Mesendoderm (in vitro differentiated cells): ENCODE data around the gene PCGF2.

Source experiments
- DNase-seq: peaks from one replicate; pipeline ENCODE4 v3.0.0; 2013
- H2AK5ac ChIP-seq: 2 replicates; pipeline ENCODE4 v1.6.1; 2013; ENCODE audit warnings: low read length, inconsistent platforms
- H2BK120ac ChIP-seq: 2 replicates; pipeline ENCODE4 v1.6.1; 2013; ENCODE audit warnings: low read depth, mild to moderate bottlenecking, low read length, moderate library complexity, mixed read lengths
- H2BK15ac ChIP-seq: replicated peaks from 2 replicates; pipeline ENCODE4 v1.6.1; 2013; ENCODE audit warnings: low read depth, mild to moderate bottlenecking, moderate library complexity
- H2BK5ac ChIP-seq: 2 replicates; pipeline ENCODE4 v1.6.1; 2013; ENCODE audit warnings: low read length, inconsistent platforms
- H3K18ac ChIP-seq: 2 replicates; pipeline ENCODE4 v1.6.1; 2013; ENCODE audit warnings: mild to moderate bottlenecking, low read length, mixed read lengths
- H3K23ac ChIP-seq: one replicate; pipeline ENCODE4 v1.6.1; 2013; ENCODE audit warnings: low read length
- H3K27ac ChIP-seq: 2 replicates; pipeline ENCODE4 v1.5.1; 2013; ENCODE audit warnings: low read depth, mild to moderate bottlenecking, inconsistent platforms, low read length, moderate library complexity
- H3K27me3 ChIP-seq: 2 replicates; pipeline ENCODE4 v1.6.1; 2013; ENCODE audit warnings: low read length, control low read depth, mild to moderate bottlenecking, inconsistent platforms; ENCODE audit not compliant: insufficient read depth, poor library complexity
- H3K36me3 ChIP-seq: 2 replicates; pipeline ENCODE4 v1.6.1; 2013; ENCODE audit warnings: low read length, inconsistent platforms; ENCODE audit not compliant: control insufficient read depth, insufficient read depth
- H3K4ac ChIP-seq: one replicate; pipeline ENCODE4 v1.6.1; 2013; ENCODE audit warnings: low read depth, mild to moderate bottlenecking, low read length, moderate library complexity
- H3K4me1 ChIP-seq: 2 replicates; pipeline ENCODE4 v1.6.1; 2013; ENCODE audit warnings: low read depth, low read length, inconsistent platforms; ENCODE audit not compliant: control insufficient read depth
- H3K4me2 ChIP-seq: 2 replicates; pipeline ENCODE4 v1.6.1; 2013; ENCODE audit warnings: low read length
- H3K4me3 ChIP-seq: 2 replicates; pipeline ENCODE4 v1.5.1; 2013; ENCODE audit warnings: mild to moderate bottlenecking, low read length
- H3K56ac ChIP-seq: one replicate; pipeline ENCODE4 v1.6.1; 2013; ENCODE audit warnings: low read length
- H3K79me1 ChIP-seq: 2 replicates; pipeline ENCODE4 v1.6.1; 2013; ENCODE audit warnings: low read length, inconsistent platforms
- H3K79me2 ChIP-seq: 2 replicates; pipeline ENCODE4 v1.6.1; 2013; ENCODE audit warnings: mild to moderate bottlenecking, low read length; ENCODE audit not compliant: control insufficient read depth, insufficient read depth
- H3K9ac ChIP-seq: 2 replicates; pipeline ENCODE4 v1.6.1; 2013; ENCODE audit warnings: low read length, inconsistent platforms
- H4K5ac ChIP-seq: one replicate; pipeline ENCODE4 v1.6.1; 2013; ENCODE audit warnings: low read length
- H4K8ac ChIP-seq: one replicate; pipeline ENCODE4 v1.6.1; 2013; ENCODE audit warnings: low read depth, mild to moderate bottlenecking, control low read depth, low read length, moderate library complexity
- WGBS: extraction: QIAGEN DNeasy Blood & Tissue Kit; methylation state at CpG from one replicate; pipeline ENCODE4 v1.1.7; 2013; ENCODE audit warnings: low lambda C conversion rate, missing lambda C conversion rate; ENCODE audit not compliant: insufficient coverage; ENCODE audit errors: extremely low coverage; 5-methylcytosine and 5-hydroxymethylcytosine counted together

The PCGF2 gene

GRCh38 chr17:38761612-38762011 lies 13.5 kb upstream of the PCGF2 start:
- no peak overlapping the region for H3K27ac ChIP-seq
- H3K23ac ChIP-seq: no peak overlapping the region
- H3K79me1 ChIP-seq: no peaks in the 10 kb centered on the region
- no peak overlapping the region for H4K8ac ChIP-seq
- no peaks in the 10 kb centered on the region for H3K4me1 ChIP-seq
- H3K18ac ChIP-seq: no peak overlapping the region
- H3K36me3 ChIP-seq: peaks cover 13% of the 10 kb centered on the region
- H4K5ac ChIP-seq: no peak overlapping the region
- no peak overlapping the region for H2BK15ac ChIP-seq
- no CpG with 5 or more reads among the region's 4 CpGs for WGBS
- H2BK5ac ChIP-seq: no peak overlapping the region
- H3K56ac ChIP-seq: no peak overlapping the region
- no peaks in the 10 kb centered on the region for H3K27me3 ChIP-seq
- no peak overlapping the region for H2AK5ac ChIP-seq
- peak; percentile 79 for DNase-seq
- H2BK120ac ChIP-seq: no peak overlapping the region
- no peaks in the 10 kb centered on the region for H3K79me2 ChIP-seq
- H3K4me3 ChIP-seq: no peak overlapping the region
- no peak overlapping the region for H3K4ac ChIP-seq
- H3K4me2 ChIP-seq: no peak overlapping the region
- no peak overlapping the region for H3K9ac ChIP-seq

GRCh38 chr17:38753071-38753506 lies 5.0 kb upstream of the PCGF2 start:
- Histone ChIP-seq H3K27ac (no peak overlapping the region), H3K18ac (no peak overlapping the region), H3K4me1 (peaks cover 10% of the 10 kb centered on the region), H3K4me3 (peak overlapping the region; percentile 98), H2BK5ac (no peak overlapping the region), H2BK15ac (no peak overlapping the region), H2BK120ac (no peak overlapping the region), H4K8ac (no peak overlapping the region), H3K56ac (peak overlapping the region; percentile 100), H3K79me2 (peaks cover 16% of the 10 kb centered on the region), H4K5ac (no peak overlapping the region), H3K4me2 (peak overlapping the region; percentile 52), H3K79me1 (peaks cover 11% of the 10 kb centered on the region), H3K9ac (peak overlapping the region; percentile 98), H3K27me3 (no peaks in the 10 kb centered on the region), H3K23ac (no peak overlapping the region), H2AK5ac (no peak overlapping the region), H3K4ac (no peak overlapping the region), H3K36me3 (peaks cover 3% of the 10 kb centered on the region)
- WGBS: no CpG with 5 or more reads among the region's 22 CpGs
- no peak for DNase-seq

- H3K27me3 ChIP-seq: no peaks in the 10 kb centered on the region
Observed at GRCh38 chr17:38752308-38753070, 4.4 kb upstream of the PCGF2 start, which contains the start of gene PSMB3. PSMB3 (plus strand) TSS chr17:38752741; CDS start chr17:38752827, 86 bp downstream.

GRCh38 chr17:38751808-38752307 lies 3.7 kb upstream of the PCGF2 start:
- no CpG with 5 or more reads among the region's 44 CpGs for WGBS
- H3K18ac ChIP-seq: peak overlapping the region; percentile 34
- peaks cover 24% of the 10 kb centered on the region for H3K79me2 ChIP-seq
- no peak overlapping the region for H2BK15ac ChIP-seq
- peak overlapping the region; percentile 70 for H3K4me3 ChIP-seq
- H3K27me3 ChIP-seq: no peaks in the 10 kb centered on the region
- peak overlapping the region; percentile 89 for H3K4ac ChIP-seq
- H3K4me2 ChIP-seq: peak overlapping the region; percentile 76
- H3K36me3 ChIP-seq: peaks cover 2% of the 10 kb centered on the region
- peaks cover 11% of the 10 kb centered on the region for H3K79me1 ChIP-seq
- H4K8ac ChIP-seq: no peak overlapping the region
- peak overlapping the region; percentile 92 for H3K56ac ChIP-seq
- DNase-seq: peak; percentile 93
- H3K9ac ChIP-seq: peak overlapping the region; percentile 75
- no peak overlapping the region for H2BK120ac ChIP-seq
- H3K23ac ChIP-seq: no peak overlapping the region
- H4K5ac ChIP-seq: no peak overlapping the region
- H2AK5ac ChIP-seq: no peak overlapping the region
- no peak overlapping the region for H3K27ac ChIP-seq
- H3K4me1 ChIP-seq: peaks cover 10% of the 10 kb centered on the region
- H2BK5ac ChIP-seq: peak overlapping the region; percentile 5

More at GRCh38 chr17:38752308-38753070, 4.4 kb upstream of the PCGF2 start, which contains the start of gene PSMB3:
- Histone ChIP-seq H3K4ac (peak within 1 kb of the TSS; percentile 89), H3K4me3 (peak within 1 kb of the TSS; percentile 98), H3K4me2 (peak within 1 kb of the TSS; percentile 76), H3K9ac (peak within 1 kb of the TSS; percentile 98), H2AK5ac (no peak within 1 kb of the TSS), H3K79me2 (peaks cover 19% of the 10 kb centered on the region), H3K36me3 (peaks cover 2% of the 10 kb centered on the region), H3K18ac (peak within 1 kb of the TSS; percentile 34), H2BK5ac (peak within 1 kb of the TSS; percentile 62), H2BK15ac (no peak within 1 kb of the TSS), H3K4me1 (peaks cover 10% of the 10 kb centered on the region), H3K56ac (peak within 1 kb of the TSS; percentile 100), H3K79me1 (peaks cover 11% of the 10 kb centered on the region), H4K8ac (no peak within 1 kb of the TSS), H3K27ac (peak within 1 kb of the TSS; percentile 28), H4K5ac (no peak within 1 kb of the TSS), H2BK120ac (no peak within 1 kb of the TSS), H3K23ac (no peak within 1 kb of the TSS)
- WGBS: no CpG with 5 or more reads among the region's 44 CpGs
- DNase-seq: peak; percentile 100

- Histone ChIP-seq H3K18ac (no peak overlapping the region), H3K4ac (no peak overlapping the region), H3K9ac (peak overlapping the region; percentile 85), H3K56ac (peak overlapping the region; percentile 93), H2AK5ac (no peak overlapping the region), H3K4me1 (peaks cover 11% of the 10 kb centered on the region), H3K4me2 (peak overlapping the region; percentile 95), H3K23ac (no peak overlapping the region), H3K27ac (no peak overlapping the region), H3K79me2 (peaks cover 30% of the 10 kb centered on the region), H2BK5ac (no peak overlapping the region), H4K8ac (no peak overlapping the region), H4K5ac (no peak overlapping the region), H3K79me1 (peaks cover 12% of the 10 kb centered on the region), H3K36me3 (peaks cover 2% of the 10 kb centered on the region), H3K27me3 (no peaks in the 10 kb centered on the region), H2BK120ac (no peak overlapping the region), H3K4me3 (peak overlapping the region; percentile 3), H2BK15ac (no peak overlapping the region)
- DNase-seq: peak; percentile 43
- WGBS: no CpG with 5 or more reads among the region's 10 CpGs
Observed at GRCh38 chr17:38751144-38751807, 3.1 kb upstream of the PCGF2 start.
